Natural killer cell (primary cell): ENCODE measurements around the gene OR4X1. TPM values are rescaled to one million over a fixed set of nuclear protein-coding genes. Genes with fewer than 3 reads are reported as not detected.
"Not testable (repeated sequence)": the region's sequence is repeated elsewhere in the genome, so short reads cannot be mapped to it uniquely, and the experiment has no call there.

Source experiments
- ATAC-seq, 3 donors: fragments of 150-1000 bp in 2 of 3; fragments of 200-7000 bp in 1 of 3; cut with Tn5 transposase; 1 replicate in 1 of 3; 2 replicates in 2 of 3; pipeline ENCODE4 v1.10.0; 2021; ENCODE audit warnings: mild to moderate bottlenecking in 2 of 3, moderate library complexity in 2 of 3
- DNase-seq, 2 donors: peaks; one replicate each; pipeline versions ENCODE4 v3.0.0 to v3.0.0-alpha.2; 2013 to 2021; ENCODE audit warnings: mixed read lengths in 1 of 2
- H3K27ac ChIP-seq: one replicate; pipeline ENCODE4 v1.5.1; 2013; ENCODE audit warnings: mild to moderate bottlenecking, low read length
- H3K27me3 ChIP-seq: one replicate; pipeline ENCODE4 v1.6.1; 2013; ENCODE audit warnings: low read length; ENCODE audit not compliant: control insufficient read depth, insufficient read depth
- H3K36me3 ChIP-seq: one replicate; pipeline ENCODE4 v1.6.1; 2013; ENCODE audit warnings: low read length; ENCODE audit not compliant: control insufficient read depth, insufficient read depth
- H3K4me1 ChIP-seq: one replicate; pipeline ENCODE4 v1.6.1; 2013; ENCODE audit warnings: low read length; ENCODE audit not compliant: control insufficient read depth, insufficient read depth
- H3K4me3 ChIP-seq: one replicate; pipeline ENCODE4 v1.5.1; 2013; ENCODE audit warnings: low read length
- H3K9me3 ChIP-seq: one replicate; pipeline ENCODE4 v1.6.1; 2013; ENCODE audit warnings: low read length; ENCODE audit not compliant: control insufficient read depth, insufficient read depth
- H3K27ac Mint-ChIP-seq, 2 donors: one replicate each; pipeline ENCODE4 v1.8.0; 2022; ENCODE audit warnings: mild to moderate bottlenecking in 2 of 2, mixed read lengths in 2 of 2, moderate library complexity in 1 of 2
- H3K27me3 Mint-ChIP-seq, 2 donors: one replicate each; pipeline ENCODE4 v1.8.0; 2022; ENCODE audit warnings: low read depth in 2 of 2, mixed read lengths in 2 of 2
- H3K36me3 Mint-ChIP-seq: one replicate; pipeline ENCODE4 v1.8.0; 2022; ENCODE audit warnings: mixed read lengths
- H3K4me1 Mint-ChIP-seq, 2 donors: one replicate each; pipeline ENCODE4 v1.8.0; 2022; ENCODE audit warnings: mixed read lengths in 2 of 2
- H3K4me3 Mint-ChIP-seq: one replicate; pipeline ENCODE4 v1.8.0; 2022; ENCODE audit warnings: mild to moderate bottlenecking, moderate library complexity, mixed read lengths
- H3K9me3 Mint-ChIP-seq, 2 donors: one replicate each; pipeline ENCODE4 v1.8.0; 2022; ENCODE audit warnings: mixed read lengths in 2 of 2
- WGBS: methylation state at CpG from one replicate; pipeline ENCODE4 v1.1.7; 2013; ENCODE audit warnings: missing lambda C conversion rate; ENCODE audit not compliant: insufficient coverage; 5-methylcytosine and 5-hydroxymethylcytosine counted together
- intact Hi-C: fragments of 100-400 bp; cut with micrococcal nuclease; formaldehyde crosslinking; loops from one replicate; pipeline ENCODE4 v1.14.2; 2022
- total RNA-seq, 4 donors: library from RNA; stranded (reverse); fragments of 120-200 nt in 1 of 4; gene quantifications; one replicate each; pipeline versions ENCODE4 v1.2.3 to v1.2.4, GENCODE V29; 2013 to 2022
- TF ChIP-seq, protein P1 (sequence below): fragments of 200-600 bp; IDR thresholded peaks from one replicate; pipeline ENCODE4 v1.8.0; 2022; ENCODE audit warnings: antibody characterized with exemption

The OR4X1 gene
- total RNA-seq, 3 donors from 2014 or later (not counting 1 experiment from before 2014, with no cell fraction given), result not detected

DNA sequence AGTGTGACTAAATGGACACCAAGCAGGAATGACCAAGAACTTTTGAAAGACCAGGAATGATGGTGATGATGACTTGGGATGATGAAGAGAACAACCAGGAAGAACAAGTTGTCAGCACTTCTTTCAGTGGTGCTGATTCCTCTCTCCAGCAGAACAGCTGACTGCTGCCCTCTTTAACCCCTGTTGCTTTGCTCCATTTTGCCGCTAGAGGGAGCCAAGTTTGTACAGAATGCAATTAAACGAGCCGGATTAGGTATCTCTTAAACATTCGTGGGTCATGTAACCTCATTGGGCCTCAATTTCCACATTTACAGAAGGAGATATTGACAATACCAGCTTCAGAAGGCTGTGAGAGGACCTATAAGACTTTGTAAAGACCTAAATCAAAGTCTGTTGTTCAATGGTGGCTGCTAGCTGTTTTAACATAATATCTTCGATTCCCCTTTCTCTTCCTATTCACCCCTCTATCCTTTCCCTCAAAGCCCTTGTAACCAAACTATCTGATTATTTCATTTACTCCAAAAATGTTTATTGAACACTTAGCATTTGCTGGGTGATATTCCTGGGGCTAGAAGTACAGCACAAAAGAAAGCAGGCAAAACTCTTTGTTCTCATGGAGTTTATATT, 44.2 kb downstream of the OR4X1 start:
- WGBS, result 23% methylated on average over 5 of the region's 5 CpGs
- H3K27ac ChIP-seq, result no peak overlapping the region
- Mint-ChIP-seq H3K36me3 (no peaks in the 10 kb centered on the region), H3K4me1 (no peaks in the 10 kb centered on the region), H3K9me3 (no peaks in the 10 kb centered on the region), H3K27ac (no peak overlapping the region), H3K27me3 (peaks cover 6 to 16% of the 10 kb centered on the region in 2 donors), H3K4me3 (no peak overlapping the region)
- H3K4me1 ChIP-seq, result no peaks in the 10 kb centered on the region
- peak; percentile 25 to 74 for DNase-seq
- no peaks in the 10 kb centered on the region for H3K9me3 ChIP-seq
- ATAC-seq, result peak; percentile 34 to 68 (median 58)
- TF ChIP-seq, protein P1, sequence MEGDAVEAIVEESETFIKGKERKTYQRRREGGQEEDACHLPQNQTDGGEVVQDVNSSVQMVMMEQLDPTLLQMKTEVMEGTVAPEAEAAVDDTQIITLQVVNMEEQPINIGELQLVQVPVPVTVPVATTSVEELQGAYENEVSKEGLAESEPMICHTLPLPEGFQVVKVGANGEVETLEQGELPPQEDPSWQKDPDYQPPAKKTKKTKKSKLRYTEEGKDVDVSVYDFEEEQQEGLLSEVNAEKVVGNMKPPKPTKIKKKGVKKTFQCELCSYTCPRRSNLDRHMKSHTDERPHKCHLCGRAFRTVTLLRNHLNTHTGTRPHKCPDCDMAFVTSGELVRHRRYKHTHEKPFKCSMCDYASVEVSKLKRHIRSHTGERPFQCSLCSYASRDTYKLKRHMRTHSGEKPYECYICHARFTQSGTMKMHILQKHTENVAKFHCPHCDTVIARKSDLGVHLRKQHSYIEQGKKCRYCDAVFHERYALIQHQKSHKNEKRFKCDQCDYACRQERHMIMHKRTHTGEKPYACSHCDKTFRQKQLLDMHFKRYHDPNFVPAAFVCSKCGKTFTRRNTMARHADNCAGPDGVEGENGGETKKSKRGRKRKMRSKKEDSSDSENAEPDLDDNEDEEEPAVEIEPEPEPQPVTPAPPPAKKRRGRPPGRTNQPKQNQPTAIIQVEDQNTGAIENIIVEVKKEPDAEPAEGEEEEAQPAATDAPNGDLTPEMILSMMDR, result peak; percentile 81
- no peaks in the 10 kb centered on the region for H3K36me3 ChIP-seq
- no peaks in the 10 kb centered on the region for H3K27me3 ChIP-seq
- intact Hi-C loops, result no loop called here
- no peak overlapping the region for H3K4me3 ChIP-seq

DNA sequence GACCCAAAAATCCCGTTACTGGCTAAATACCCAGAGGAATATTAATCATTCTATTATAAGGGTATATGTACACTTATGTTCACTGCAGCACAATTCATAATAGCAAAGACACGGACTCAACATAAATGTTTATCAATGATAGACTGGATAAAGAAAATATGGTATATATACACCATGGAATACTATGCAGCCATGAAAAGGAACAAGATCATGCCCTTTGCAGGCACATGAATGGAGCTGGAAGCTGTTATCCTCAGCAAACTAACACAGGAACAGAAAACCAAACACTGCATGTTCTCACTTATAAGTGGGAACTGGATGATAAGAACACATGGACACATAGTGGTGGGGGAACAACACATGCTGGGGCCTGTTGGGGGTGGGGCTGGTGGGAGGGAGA, 49.9 kb downstream of the OR4X1 start:
- H3K4me1 Mint-ChIP-seq, H3K27ac ChIP-seq, H3K36me3 ChIP-seq, DNase-seq, H3K9me3 Mint-ChIP-seq, ATAC-seq, H3K4me3 Mint-ChIP-seq, H3K27ac Mint-ChIP-seq, H3K9me3 ChIP-seq, H3K27me3 Mint-ChIP-seq, H3K4me3 ChIP-seq, intact Hi-C loops, H3K4me1 ChIP-seq, H3K27me3 ChIP-seq, H3K36me3 Mint-ChIP-seq: not testable (repeated sequence)
- WGBS, result no CpG with 5 or more reads among the region's 2 CpGs

Other genes starting within 250 kb of the OR4X1 start
- gene OR4B1, start 47.1 kb upstream of the OR4X1 start, total RNA-seq, result not detected
- not detected for gene OR4X2, start 18.8 kb upstream of the OR4X1 start, total RNA-seq
- not detected for gene OR4S1, start 42.4 kb downstream of the OR4X1 start, total RNA-seq
- not detected for gene OR4C3, start 61.1 kb downstream of the OR4X1 start, total RNA-seq
- not detected for gene OR4C5, start 102.6 kb downstream of the OR4X1 start, total RNA-seq
- not detected for gene OR4A47, start 224.9 kb downstream of the OR4X1 start, total RNA-seq